KMS-11 (cell line): ENCODE data around the gene TENM4.

ENCODE experiments used
- H2AFZ ChIP-seq: fragments of 200-600 bp; sonication (generic); 2 replicates; pipeline ENCODE4 v1.6.1; 2016; ENCODE audit warnings: antibody characterized with exemption, mixed run types, low read depth
- H3K27ac ChIP-seq: fragments of 200-600 bp; sonication (generic); 2 replicates; pipeline ENCODE4 v1.6.1; 2016; ENCODE audit warnings: mild to moderate bottlenecking, mixed run types
- H3K27me3 ChIP-seq: fragments of 200-600 bp; sonication (generic); 2 replicates; pipeline ENCODE4 v1.6.1; 2017; ENCODE audit warnings: mild to moderate bottlenecking, low read depth, mixed run types, moderate library complexity; ENCODE audit not compliant: insufficient read depth
- H3K36me3 ChIP-seq: fragments of 200-600 bp; sonication (generic); 2 replicates; pipeline ENCODE4 v1.6.1; 2017; ENCODE audit warnings: mild to moderate bottlenecking, mixed run types; ENCODE audit not compliant: insufficient read depth
- H3K4me1 ChIP-seq: fragments of 200-600 bp; sonication (generic); 2 replicates; pipeline ENCODE4 v1.6.1; 2016; ENCODE audit warnings: mild to moderate bottlenecking, low read depth, mixed run types; ENCODE audit not compliant: poor library complexity, severe bottlenecking
- H3K4me2 ChIP-seq: fragments of 200-600 bp; sonication (generic); 2 replicates; pipeline ENCODE4 v1.7.0; 2016; ENCODE audit warnings: mild to moderate bottlenecking, mixed run types
- H3K4me3 ChIP-seq: fragments of 200-600 bp; sonication (generic); IDR thresholded peaks from 2 replicates; pipeline ENCODE4 v1.6.1; 2017; ENCODE audit warnings: low read depth, low read length, mixed read lengths; ENCODE audit not compliant: insufficient read depth
- H3K79me2 ChIP-seq: fragments of 200-600 bp; sonication (generic); 2 replicates; pipeline ENCODE4 v1.6.1; 2016; ENCODE audit warnings: low read depth, mixed run types; ENCODE audit not compliant: insufficient read depth
- H3K9ac ChIP-seq: fragments of 200-600 bp; sonication (generic); 2 replicates; pipeline ENCODE4 v1.6.1; 2016; ENCODE audit warnings: mild to moderate bottlenecking, mixed run types
- H4K20me1 ChIP-seq: fragments of 200-600 bp; sonication (generic); 2 replicates; pipeline ENCODE4 v1.6.1; 2016; ENCODE audit warnings: mild to moderate bottlenecking, mixed run types; ENCODE audit not compliant: insufficient read depth
- CTCF ChIP-seq: fragments of 200-600 bp; sonication (generic); conservative IDR thresholded peaks from 2 replicates; pipeline ENCODE4 v1.6.1; 2017; ENCODE audit warnings: low read depth, mild to moderate bottlenecking, antibody characterized with exemption, low read length, moderate library complexity, mixed read lengths

The TENM4 gene

DNA sequence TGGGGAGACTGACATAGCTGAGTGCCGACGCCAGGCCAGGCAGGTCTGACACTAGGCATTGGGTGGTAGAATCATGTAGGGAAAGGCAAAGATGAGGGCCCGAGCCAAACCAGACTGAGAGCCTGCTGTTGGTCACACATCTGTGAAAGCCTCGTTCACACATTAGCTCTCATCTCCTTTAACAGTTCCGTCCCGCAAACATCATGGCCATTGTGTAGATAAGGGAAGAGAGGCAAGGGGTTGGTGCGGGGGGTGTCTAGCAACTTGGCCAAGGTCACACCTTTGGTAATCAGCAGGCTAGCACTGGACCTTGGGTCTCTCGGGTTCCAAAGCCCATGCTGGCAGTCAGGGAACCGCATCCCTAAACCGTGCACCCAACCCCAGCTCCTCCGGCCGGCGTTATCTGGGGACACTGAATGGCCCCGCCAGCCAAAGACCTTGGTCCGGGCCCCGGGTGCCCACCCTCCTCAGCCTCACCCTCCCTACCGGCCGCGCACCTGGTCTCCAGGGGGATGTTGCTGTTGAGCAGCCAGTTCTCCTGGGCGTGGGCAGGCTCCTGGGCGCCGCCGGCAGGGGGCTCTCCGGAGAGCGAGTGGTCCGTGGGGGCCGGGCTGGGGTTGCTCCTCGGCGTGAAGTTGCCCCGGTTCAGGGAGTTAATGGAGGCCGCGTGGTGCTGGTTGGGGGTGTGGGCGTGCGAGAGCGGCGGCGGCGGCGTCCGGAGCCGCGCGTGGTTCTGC is 537.9 kb downstream of the TENM4 start:
- Histone ChIP-seq H3K27ac (no peak overlapping the region), H3K9ac (no peak overlapping the region), H3K4me2 (no peak overlapping the region), H3K4me3 (no peak overlapping the region), H3K36me3 (no peaks in the 10 kb centered on the region), H3K79me2 (no peaks in the 10 kb centered on the region), H3K27me3 (no peaks in the 10 kb centered on the region), H4K20me1 (no peaks in the 10 kb centered on the region), H3K4me1 (no peaks in the 10 kb centered on the region), H2AFZ (no peak overlapping the region)
- no peak for TF ChIP-seq CTCF

- Histone ChIP-seq H2AFZ (no peak overlapping the region), H3K36me3 (no peaks in the 10 kb centered on the region), H3K4me2 (no peak overlapping the region), H3K79me2 (no peaks in the 10 kb centered on the region), H3K9ac (no peak overlapping the region), H4K20me1 (no peaks in the 10 kb centered on the region), H3K4me3 (no peak overlapping the region), H3K4me1 (no peaks in the 10 kb centered on the region), H3K27ac (no peak overlapping the region), H3K27me3 (no peaks in the 10 kb centered on the region)
- no peak for TF ChIP-seq CTCF
Measured at GRCh38 chr11:78901831-78902230, 539.0 kb downstream of the TENM4 start.

DNA sequence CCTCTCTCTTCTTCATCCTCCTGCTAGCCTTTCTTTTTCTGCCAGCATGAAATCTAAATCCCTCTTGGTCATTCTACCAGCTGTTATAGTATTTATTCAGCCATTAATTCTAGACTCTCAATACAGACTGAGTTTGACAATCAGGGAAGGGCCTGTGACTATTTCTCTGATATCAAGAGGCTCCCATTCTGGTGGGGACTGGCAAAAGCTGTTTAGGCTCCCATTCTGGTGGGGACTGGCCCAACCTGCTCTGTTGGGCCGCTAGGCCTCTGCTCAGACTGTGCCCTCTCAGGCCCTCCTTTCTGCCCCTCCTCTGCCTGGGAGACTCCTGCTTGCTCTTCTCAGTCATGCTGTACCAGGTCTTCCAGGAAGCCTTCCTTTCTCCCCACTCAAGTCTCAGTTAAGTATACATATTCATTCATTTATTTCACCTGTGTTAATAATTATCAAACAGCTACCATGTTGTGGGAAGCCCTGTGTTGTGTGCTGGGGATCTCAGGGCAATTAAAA is 542.5 kb downstream of the TENM4 start:
- no peak for TF ChIP-seq CTCF
- H3K4me3 ChIP-seq = no peak overlapping the region
- H4K20me1 ChIP-seq = no peaks in the 10 kb centered on the region
- no peaks in the 10 kb centered on the region for H3K36me3 ChIP-seq
- no peak overlapping the region for H3K27ac ChIP-seq
- no peak overlapping the region for H3K9ac ChIP-seq
- no peaks in the 10 kb centered on the region for H3K4me1 ChIP-seq
- H3K79me2 ChIP-seq = no peaks in the 10 kb centered on the region
- H3K4me2 ChIP-seq = no peak overlapping the region
- H2AFZ ChIP-seq = no peak overlapping the region
- H3K27me3 ChIP-seq = no peaks in the 10 kb centered on the region

GRCh38 chr11:78893996-78894395 is 546.8 kb downstream of the TENM4 start:
- no peak for TF ChIP-seq CTCF
- no peak overlapping the region for H2AFZ ChIP-seq
- H3K9ac ChIP-seq = no peak overlapping the region
- H3K79me2 ChIP-seq = no peaks in the 10 kb centered on the region
- no peaks in the 10 kb centered on the region for H3K4me1 ChIP-seq
- no peak overlapping the region for H3K4me3 ChIP-seq
- no peaks in the 10 kb centered on the region for H3K27me3 ChIP-seq
- no peak overlapping the region for H3K4me2 ChIP-seq
- no peak overlapping the region for H3K27ac ChIP-seq
- H3K36me3 ChIP-seq = no peaks in the 10 kb centered on the region
- H4K20me1 ChIP-seq = no peaks in the 10 kb centered on the region
